ENCODE measurements around the gene PPP1R14C. TPM values are rescaled to one million over a fixed set of nuclear protein-coding genes. Genes with fewer than 3 reads are reported as not detected.

The PPP1R14C gene
- total and polyA plus RNA-seq, 8 donors = 11.7 to 33.6 (median 18.6) TPM

DNA sequence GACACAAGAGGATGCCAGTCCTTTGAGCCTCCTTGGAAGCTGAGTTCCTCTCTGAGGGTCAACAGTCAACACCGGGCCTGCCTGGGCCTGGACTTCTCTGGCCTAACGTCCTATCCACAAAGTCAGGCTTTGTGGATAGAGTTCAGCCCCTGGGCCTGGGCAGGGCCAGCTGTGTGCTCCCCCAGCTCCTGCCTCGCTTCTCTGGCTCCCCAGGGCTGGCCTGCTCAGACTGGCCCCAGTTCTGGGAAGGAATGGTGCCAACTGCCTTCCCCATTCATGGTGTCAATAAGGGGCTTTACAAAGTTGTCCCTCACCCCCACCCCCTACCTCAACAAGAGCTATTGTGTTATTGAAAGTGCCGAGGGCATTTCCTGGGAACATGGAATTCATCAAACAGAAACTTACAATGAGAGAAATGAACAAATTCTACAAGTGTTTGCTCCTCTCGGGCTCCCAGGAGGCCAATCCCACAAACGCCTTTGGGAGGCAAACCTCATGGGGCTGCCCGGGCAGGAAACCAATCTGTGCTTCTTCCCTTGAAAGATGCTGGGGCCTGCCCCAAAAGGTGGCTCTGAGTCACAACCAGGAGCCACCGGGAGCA, 26.5 kb upstream of the PPP1R14C start:
- H3K4me1 ChIP-seq = peaks cover 7 to 13% of the 10 kb centered on the region in 2 donors
- ATAC-seq (no peak), DNase-seq (peak in 2 of 4 donors; percentile 36 to 52)
- H3K36me3 ChIP-seq = no peaks in the 10 kb centered on the region
- TF ChIP-seq, protein P1, sequence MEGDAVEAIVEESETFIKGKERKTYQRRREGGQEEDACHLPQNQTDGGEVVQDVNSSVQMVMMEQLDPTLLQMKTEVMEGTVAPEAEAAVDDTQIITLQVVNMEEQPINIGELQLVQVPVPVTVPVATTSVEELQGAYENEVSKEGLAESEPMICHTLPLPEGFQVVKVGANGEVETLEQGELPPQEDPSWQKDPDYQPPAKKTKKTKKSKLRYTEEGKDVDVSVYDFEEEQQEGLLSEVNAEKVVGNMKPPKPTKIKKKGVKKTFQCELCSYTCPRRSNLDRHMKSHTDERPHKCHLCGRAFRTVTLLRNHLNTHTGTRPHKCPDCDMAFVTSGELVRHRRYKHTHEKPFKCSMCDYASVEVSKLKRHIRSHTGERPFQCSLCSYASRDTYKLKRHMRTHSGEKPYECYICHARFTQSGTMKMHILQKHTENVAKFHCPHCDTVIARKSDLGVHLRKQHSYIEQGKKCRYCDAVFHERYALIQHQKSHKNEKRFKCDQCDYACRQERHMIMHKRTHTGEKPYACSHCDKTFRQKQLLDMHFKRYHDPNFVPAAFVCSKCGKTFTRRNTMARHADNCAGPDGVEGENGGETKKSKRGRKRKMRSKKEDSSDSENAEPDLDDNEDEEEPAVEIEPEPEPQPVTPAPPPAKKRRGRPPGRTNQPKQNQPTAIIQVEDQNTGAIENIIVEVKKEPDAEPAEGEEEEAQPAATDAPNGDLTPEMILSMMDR (IDR thresholded peaks at IDR 0.05) = no peak
- no peak overlapping the region for H3K4me3 ChIP-seq
- H3K9me3 ChIP-seq = no peaks in the 10 kb centered on the region
- intact Hi-C loops (cut with DNase I) = no loop called here
- no peaks in the 10 kb centered on the region for H3K27me3 ChIP-seq
- H3K27ac ChIP-seq = no peak overlapping the region

DNA sequence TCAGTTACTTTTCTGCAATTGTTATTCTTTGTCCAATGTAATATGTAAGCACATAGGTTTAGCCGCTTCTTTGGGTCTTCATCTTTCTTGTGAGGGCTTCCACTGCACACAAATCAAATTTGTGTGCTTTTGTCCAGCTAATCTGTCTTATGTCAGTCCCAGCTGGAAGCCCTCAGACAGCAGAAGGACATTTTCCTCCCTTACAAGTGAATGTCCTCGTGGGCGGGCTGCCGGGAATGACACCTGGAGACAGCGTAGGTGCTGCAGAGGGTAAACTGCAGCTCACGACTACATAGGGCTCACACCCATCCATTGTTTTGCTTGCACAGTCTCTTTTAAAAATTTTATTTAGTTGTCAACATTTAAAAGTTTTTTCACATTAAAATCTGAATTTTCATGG, 24.6 kb upstream of the PPP1R14C start:
- peaks cover 7 to 13% of the 10 kb centered on the region in 2 donors for H3K4me1 ChIP-seq
- no peaks in the 10 kb centered on the region for H3K27me3 ChIP-seq
- H3K9me3 ChIP-seq = no peaks in the 10 kb centered on the region
- no peak for ATAC-seq
- DNase-seq = no peak
- no peak overlapping the region for H3K4me3 ChIP-seq
- TF ChIP-seq, protein P1 (IDR thresholded peaks at IDR 0.05) = no peak
- H3K27ac ChIP-seq = no peak overlapping the region
- intact Hi-C loops (cut with DNase I) = no loop called here
- H3K36me3 ChIP-seq = no peaks in the 10 kb centered on the region

DNA sequence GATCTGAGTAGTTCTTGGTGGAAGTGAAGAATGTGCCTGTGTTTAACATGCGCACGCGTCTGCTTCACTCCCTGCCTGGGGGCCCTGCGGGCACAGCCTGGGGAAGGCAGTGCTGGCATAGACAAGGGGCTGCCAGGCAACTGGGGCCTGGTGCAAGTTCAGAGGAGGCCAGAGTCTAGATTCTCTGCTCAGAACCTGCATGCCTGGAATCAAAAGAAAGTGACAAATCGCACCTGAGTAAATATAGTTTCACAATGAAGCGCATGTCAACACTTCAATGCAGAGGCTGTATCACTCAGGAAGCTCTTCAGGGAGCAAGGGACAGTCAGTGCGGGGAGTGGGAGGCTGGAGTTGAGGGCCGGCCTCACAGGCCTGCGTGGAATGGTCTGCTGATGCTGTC, 24.2 kb upstream of the PPP1R14C start:
- no peaks in the 10 kb centered on the region for H3K9me3 ChIP-seq
- H3K36me3 ChIP-seq = no peaks in the 10 kb centered on the region
- DNase-seq = peak in 1 of 4 donors; percentile 30
- intact Hi-C loops (cut with DNase I) = no loop called here
- TF ChIP-seq, protein P1 (IDR thresholded peaks at IDR 0.05) = no peak
- no peak overlapping the region for H3K27ac ChIP-seq
- ATAC-seq = peak; percentile 88
- H3K4me1 ChIP-seq = peaks cover 7 to 13% of the 10 kb centered on the region in 2 donors
- no peak overlapping the region for H3K4me3 ChIP-seq
- no peaks in the 10 kb centered on the region for H3K27me3 ChIP-seq

DNA sequence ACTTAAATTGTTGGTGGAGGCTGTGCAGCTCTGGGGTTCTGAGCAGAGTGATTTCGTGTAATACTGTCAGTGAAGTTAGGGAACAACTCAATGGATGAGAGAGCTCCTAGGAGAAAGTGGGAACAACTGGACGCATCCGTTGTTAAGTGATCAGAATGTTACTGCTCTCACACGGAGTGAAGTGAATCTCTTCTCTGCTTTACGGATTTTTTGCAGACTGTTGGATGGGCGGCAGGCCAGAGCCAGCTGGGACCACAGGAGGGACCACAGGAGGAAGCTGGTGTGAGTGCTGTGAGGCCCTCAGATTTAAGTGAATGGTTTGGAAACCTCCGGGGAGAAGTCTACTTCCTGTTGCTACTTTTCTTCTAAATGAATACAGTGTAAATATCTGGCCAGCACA, 23.7 kb upstream of the PPP1R14C start:
- intact Hi-C loops (cut with DNase I) = no loop called here
- DNase-seq (peak in 1 of 4 donors; percentile 46), ATAC-seq (peak; percentile 65)
- TF ChIP-seq, protein P1 (IDR thresholded peaks at IDR 0.05) = no peak
- Histone ChIP-seq H3K27me3 (no peaks in the 10 kb centered on the region), H3K4me3 (no peak overlapping the region), H3K4me1 (peaks cover 7 to 13% of the 10 kb centered on the region in 2 donors), H3K9me3 (no peaks in the 10 kb centered on the region), H3K27ac (no peak overlapping the region), H3K36me3 (no peaks in the 10 kb centered on the region)

DNA sequence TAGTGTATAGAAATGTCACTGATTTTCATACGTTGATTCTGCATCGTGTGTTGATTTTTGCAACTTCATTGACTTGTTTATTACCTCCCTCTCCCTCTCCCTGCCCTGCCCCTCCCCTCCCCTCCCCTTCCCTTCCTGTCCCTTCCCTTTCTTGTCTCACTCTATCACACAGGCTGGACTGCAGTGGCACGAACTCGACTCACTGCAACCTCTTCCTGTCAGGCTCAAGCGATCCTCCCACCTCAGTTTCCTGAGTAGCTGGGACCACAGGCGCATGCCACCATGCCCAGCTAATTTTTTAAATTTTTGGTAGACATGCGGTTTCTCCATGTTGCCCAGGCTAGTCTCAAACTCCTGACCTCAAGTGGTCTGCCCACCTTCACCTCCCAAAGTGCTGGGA, 19.2 kb upstream of the PPP1R14C start:
- DNase-seq = no peak
- Histone ChIP-seq H3K27me3 (no peaks in the 10 kb centered on the region), H3K9me3 (no peaks in the 10 kb centered on the region), H3K4me1 (peaks cover 7 to 12% of the 10 kb centered on the region in 2 donors), H3K4me3 (no peak overlapping the region), H3K36me3 (no peaks in the 10 kb centered on the region), H3K27ac (no peak overlapping the region)
- TF ChIP-seq, protein P1 (IDR thresholded peaks at IDR 0.05) = no peak
- no peak for ATAC-seq
- intact Hi-C loops (cut with DNase I) = no loop called here
